Colonic mucosa (tissue), 4 donors: ENCODE measurements around the gene EIF1AD. TPM values are rescaled to one million over a fixed set of nuclear protein-coding genes. Genes with fewer than 3 reads are reported as not detected.

Source experiments
- DNase-seq: peaks from one replicate; pipeline ENCODE4 v3.0.0-alpha.2; 2020
- H3K27ac ChIP-seq: fragments of 200-600 bp; one replicate; pipeline ENCODE4 v1.8.0; 2021
- H3K27me3 ChIP-seq: fragments of 200-600 bp; one replicate; pipeline ENCODE4 v1.8.0; 2021
- H3K36me3 ChIP-seq: fragments of 200-600 bp; one replicate; pipeline ENCODE4 v1.8.0; 2021
- H3K4me1 ChIP-seq: fragments of 200-600 bp; one replicate; pipeline ENCODE4 v1.8.0; 2021; ENCODE audit warnings: mild to moderate bottlenecking
- H3K4me3 ChIP-seq: fragments of 200-600 bp; one replicate; pipeline ENCODE4 v1.8.0; 2021
- H3K9ac ChIP-seq, 2 donors: one replicate each; pipeline ENCODE4 v1.7.0; 2013; ENCODE audit warnings: control low read depth in 2 of 2, low read depth in 2 of 2, low read length in 2 of 2
- H3K9me3 ChIP-seq: fragments of 200-600 bp; one replicate; pipeline ENCODE4 v1.8.0; 2021
- CTCF ChIP-seq: fragments of 200-600 bp; IDR thresholded peaks from one replicate; pipeline ENCODE4 v1.8.0; 2022; ENCODE audit warnings: antibody characterized with exemption, mild to moderate bottlenecking
- intact Hi-C: fragments of 100-400 bp; cut with DNase I; formaldehyde crosslinking; loops from one replicate; pipeline ENCODE4 v1.14.1; 2022
- total RNA-seq, 2 donors: library from RNA; stranded (reverse); fragmentation: NEBNext Ultra II Directional in 1 of 2; extraction: Animal tissue kit (Norgen Biotek cat#: 25700) in 1 of 2; gene quantifications; one replicate each; pipeline ENCODE4 v1.2.1, GENCODE V29; 2021
- donor health status: healthy.
- donor health status: DM: no; HTN: no; CAD: no.
- donor health status: DM: no; HTN: no; CAD: no.

Gene EIF1AD
- total RNA-seq, 2 donors from 2014 or later, result 27.8 to 32.8 TPM

- Histone ChIP-seq H3K9me3 (no peaks in the 10 kb centered on the region), H3K27me3 (peaks cover 17% of the 10 kb centered on the region), H3K36me3 (no peaks in the 10 kb centered on the region), H3K27ac (no peak overlapping the region), H3K4me3 (no peak overlapping the region), H3K9ac (no peak overlapping the region), H3K4me1 (no peaks in the 10 kb centered on the region)
- TF ChIP-seq CTCF, result no peak
- intact Hi-C loops, result no loop called here
- DNase-seq, result no peak
Measured at GRCh38 chr11:66014804-66015453, 13.0 kb upstream of the EIF1AD start.

- Histone ChIP-seq H3K4me3 (no peak overlapping the region), H3K4me1 (no peaks in the 10 kb centered on the region), H3K36me3 (no peaks in the 10 kb centered on the region), H3K27ac (no peak overlapping the region), H3K27me3 (peaks cover 17% of the 10 kb centered on the region), H3K9ac (no peak overlapping the region), H3K9me3 (no peaks in the 10 kb centered on the region)
- DNase-seq, result no peak
- intact Hi-C loops, result no loop called here
- TF ChIP-seq CTCF, result no peak
Measured at GRCh38 chr11:66013762-66014100, 11.8 kb upstream of the EIF1AD start.

- Histone ChIP-seq H3K36me3 (no peaks in the 10 kb centered on the region), H3K4me1 (no peaks in the 10 kb centered on the region), H3K4me3 (no peak overlapping the region), H3K27ac (no peak overlapping the region), H3K9ac (no peak overlapping the region), H3K9me3 (no peaks in the 10 kb centered on the region), H3K27me3 (peaks cover 17% of the 10 kb centered on the region)
- no peak for DNase-seq
- TF ChIP-seq CTCF, result no peak
- intact Hi-C loops, result no loop called here
Measured at GRCh38 chr11:66012946-66013761, 11.2 kb upstream of the EIF1AD start.

- Histone ChIP-seq H3K36me3 (no peaks in the 10 kb centered on the region), H3K27me3 (peaks cover 17% of the 10 kb centered on the region), H3K4me1 (no peaks in the 10 kb centered on the region), H3K9ac (no peak overlapping the region), H3K4me3 (no peak overlapping the region), H3K27ac (no peak overlapping the region), H3K9me3 (no peaks in the 10 kb centered on the region)
- no peak for TF ChIP-seq CTCF
- intact Hi-C loops, result no loop called here
- DNase-seq, result no peak
Measured at GRCh38 chr11:66012371-66012945, 10.5 kb upstream of the EIF1AD start.

DNA sequence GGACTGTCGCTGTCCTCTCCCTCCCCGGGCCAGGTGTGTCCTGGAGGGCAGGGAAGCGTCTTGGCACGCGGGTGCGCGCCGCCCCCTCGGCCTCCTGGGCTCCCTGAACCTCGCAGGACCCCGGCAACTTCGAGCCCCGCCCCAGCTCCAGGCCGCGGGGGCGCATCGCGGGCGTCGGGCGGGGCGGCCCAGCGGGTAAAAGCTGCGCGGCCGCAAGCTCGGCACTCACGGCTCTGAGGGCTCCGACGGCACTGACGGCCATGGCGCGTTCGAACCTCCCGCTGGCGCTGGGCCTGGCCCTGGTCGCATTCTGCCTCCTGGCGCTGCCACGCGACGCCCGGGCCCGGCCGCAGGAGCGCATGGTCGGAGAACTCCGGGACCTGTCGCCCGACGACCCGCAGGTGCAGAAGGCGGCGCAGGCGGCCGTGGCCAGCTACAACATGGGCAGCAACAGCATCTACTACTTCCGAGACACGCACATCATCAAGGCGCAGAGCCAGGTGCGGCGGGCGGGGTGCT, 9.9 kb upstream of the EIF1AD start, which contains the start of gene CST6:
CST6 (plus strand) TSS at position 224 of the 519 bp plus-strand sequence; CDS start at position 261, 37 bp downstream.
- no peak for TF ChIP-seq CTCF
- Histone ChIP-seq H3K36me3 (no peaks in the 10 kb centered on the region), H3K9ac (peak within 1 kb of the TSS in 1 of 2 donors; percentile 24), H3K27ac (no peak within 1 kb of the TSS), H3K4me1 (no peaks in the 10 kb centered on the region), H3K9me3 (no peaks in the 10 kb centered on the region), H3K27me3 (peaks cover 17% of the 10 kb centered on the region), H3K4me3 (no peak within 1 kb of the TSS)
- intact Hi-C loops, result no loop called here
- no peak for DNase-seq
